Fibroblast of upper back skin (primary cell): Measurements from ENCODE around the gene TAOK3.
"Not testable (repeated sequence)": the region's sequence is repeated elsewhere in the genome, so short reads cannot be mapped to it uniquely, and the experiment has no call there.

Source experiments
- DNase-seq: peaks from one replicate; pipeline ENCODE4 v3.0.0-alpha.2; 2013

TAOK3 gene

DNA sequence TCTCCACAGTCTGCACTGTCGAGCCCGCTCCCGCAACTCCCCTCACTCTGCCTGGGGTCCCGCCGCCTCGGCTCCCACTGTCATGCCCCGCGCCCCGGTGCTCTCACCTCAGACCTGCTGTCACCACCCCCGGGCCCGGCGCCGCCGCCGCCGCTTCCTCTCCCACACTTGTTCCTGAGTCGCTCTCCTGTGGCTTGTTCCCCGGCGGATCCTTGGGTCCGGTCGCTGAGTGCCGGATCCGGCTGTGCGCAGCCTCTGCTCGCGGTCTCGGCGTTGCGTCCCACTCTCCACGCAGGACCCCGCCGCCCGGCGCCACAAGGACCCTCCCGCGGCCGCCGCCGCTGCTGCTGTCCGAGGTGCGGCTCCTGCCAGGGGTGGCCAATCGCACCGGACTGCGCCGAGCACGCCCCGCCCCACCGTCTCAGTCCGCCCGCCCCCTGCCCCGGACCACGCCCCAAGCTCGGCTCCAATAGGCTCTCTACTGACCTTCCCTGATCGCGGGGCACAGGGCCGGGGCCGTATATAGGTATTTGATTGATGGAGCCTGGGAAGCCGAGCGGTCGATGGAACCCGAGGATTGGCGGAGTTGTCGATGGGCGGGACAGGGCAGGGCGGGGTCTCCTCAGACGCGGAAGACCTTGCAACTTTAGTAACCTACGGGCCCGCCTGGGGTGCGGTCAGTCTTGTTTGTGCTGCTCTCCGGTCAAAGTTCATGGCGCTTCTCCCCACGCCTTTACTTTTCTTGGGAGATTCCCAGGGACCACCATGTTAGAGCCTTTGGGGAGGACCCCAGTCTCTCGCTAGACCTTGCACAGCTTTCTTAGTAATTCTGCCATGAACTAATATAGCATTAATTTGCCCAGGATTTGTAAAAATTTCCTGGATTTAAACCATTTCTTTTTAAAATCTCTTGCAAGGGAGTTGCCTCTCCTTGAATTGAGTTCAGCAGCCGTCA, at the start of gene TAOK3:
Gene TAOK3 (minus strand): TSS at position 367 of the 955 bp plus-strand sequence. CDS start 117,340 bp downstream, outside the sequence.
- peak; percentile 99 for DNase-seq

DNA sequence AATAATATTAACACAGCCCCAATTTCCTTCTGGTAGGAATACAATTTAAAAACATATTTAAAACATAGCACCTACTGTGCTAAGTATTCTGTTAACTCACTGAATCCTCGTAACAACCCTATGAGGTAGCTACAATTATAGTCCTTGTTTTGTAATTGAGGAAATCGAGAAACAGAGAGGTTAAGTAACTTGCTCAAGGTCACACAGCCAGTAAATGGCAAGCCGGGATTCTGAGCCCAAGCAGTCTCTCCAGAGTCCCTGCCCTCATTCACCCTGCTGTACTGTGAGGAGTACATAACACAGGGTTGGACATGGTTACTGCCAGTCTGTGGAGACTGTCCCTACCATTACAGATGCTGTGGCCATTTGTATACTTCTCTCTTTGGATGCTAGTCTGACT, 48.0 kb upstream of the TAOK3 start:
- no peak for DNase-seq

DNA sequence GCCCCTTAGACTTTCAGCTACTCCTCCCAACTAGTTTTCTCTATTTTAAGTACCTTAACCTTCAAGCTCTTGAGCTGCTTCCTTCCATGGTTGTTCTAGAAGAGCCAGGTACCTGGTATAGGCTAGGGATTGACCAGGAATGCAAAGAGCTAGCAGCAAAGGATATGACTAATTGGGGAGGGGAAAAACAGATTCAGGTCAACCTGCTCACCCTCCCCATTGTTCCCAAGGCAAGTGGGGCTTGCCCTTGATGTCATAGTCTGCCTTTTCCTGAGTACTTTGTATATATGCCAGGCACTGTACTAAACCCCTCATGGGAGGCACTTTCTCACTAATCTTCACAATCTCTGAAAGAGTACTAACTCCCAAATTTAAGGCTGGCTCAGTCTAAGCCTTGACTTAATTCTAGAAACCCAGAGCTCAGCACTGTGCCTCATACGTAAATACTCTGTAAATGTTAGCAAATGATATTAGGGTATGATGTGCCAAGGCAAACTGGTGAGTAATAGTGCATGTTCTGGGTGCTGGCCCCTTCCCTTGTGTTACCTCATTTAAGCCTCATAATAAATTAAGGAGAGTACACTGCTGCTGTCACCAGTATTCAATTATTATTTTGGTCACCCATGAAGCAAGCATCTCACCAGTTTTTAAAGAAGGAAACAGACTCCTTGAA, 45.8 kb upstream of the TAOK3 start:
- no peak for DNase-seq

DNA sequence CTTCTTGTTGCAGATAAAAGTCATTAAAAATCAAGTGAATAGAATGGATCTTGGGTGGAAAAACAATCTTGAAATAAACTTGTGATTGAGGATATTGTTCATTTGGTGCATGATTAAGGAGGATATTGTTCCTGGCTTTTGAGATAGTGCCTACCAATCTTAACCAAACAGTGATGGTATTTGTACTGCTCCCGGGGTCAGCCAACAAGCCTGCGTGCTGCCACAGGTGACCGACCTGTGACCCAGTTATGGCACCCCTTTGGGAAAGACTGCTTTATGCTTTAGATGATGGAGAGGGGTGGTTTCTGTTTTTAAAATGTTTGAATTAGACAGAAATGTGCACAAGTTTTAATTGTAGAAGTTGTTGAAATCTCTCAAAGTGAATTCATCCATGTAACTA, 45.2 kb upstream of the TAOK3 start:
- DNase-seq = no peak

DNA sequence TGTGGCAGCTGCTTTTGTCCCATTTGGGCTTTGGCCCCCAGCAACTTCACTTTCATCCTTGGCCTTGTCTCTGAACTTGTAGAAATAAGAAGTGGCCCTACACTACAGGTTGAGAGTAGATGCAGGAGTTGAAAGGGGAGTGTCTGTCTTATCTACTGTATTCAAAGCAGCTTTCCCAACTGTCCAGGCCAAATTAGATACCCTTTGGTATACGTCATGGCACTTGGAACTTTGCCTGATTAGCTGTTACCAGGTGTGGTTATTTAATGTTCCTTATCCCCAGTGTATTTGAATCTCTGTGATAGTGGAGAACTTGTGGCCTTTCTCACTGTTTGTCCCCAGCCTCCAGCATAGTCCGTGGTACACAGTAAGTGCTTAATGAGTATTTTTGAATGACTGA, 37.1 kb upstream of the TAOK3 start:
- DNase-seq = no peak

DNA sequence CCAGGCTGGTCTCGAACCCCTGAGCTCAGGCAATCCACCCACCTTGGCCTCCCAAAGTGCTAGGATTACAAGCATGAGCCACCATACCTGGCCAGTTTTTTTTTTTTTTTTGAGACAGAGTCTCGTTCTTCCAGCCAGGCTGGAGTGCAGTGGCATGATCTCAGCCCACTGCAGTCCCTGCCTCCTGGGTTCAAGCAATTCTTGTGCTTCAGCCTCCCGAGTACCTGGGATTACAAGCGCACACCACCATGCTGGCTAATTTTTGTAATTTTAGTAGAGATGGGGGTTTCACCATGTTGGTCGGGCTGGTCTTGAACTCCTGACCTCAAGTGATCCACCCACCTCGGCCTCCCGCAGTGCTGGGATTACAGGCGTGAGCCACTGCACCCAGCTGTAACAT, 35.5 kb upstream of the TAOK3 start:
- not testable (repeated sequence) for DNase-seq

DNA sequence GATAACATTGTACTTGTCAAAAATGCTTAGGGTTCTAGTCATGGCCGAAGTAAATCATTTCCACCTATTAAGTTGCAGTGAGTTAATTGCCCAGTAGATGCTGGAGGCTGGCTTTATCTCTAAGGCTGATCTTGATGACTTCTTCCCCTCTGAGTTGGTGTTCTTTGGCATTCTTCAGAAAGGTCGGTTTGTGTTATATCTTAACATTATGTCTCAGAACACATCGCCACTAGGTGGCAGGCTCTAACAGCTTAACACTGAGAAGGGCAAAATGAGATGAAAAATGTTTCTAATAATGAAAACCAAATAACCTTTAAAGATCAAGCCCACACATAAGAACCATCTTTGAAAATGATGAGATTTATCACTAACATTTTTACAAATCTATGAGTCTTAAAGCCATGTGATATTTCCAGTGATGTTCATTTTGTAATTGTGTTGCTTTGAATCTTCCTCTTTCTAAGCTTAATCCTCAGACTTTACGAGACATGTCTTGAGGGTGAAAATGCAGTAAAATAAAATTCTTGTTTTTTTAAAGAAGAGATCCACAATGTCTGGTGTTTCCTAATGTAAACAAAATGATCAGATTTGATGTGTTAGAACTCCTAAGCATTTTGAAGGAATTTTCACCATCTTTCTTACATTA, 32.3 kb upstream of the TAOK3 start:
- peak; percentile 61 for DNase-seq

DNA sequence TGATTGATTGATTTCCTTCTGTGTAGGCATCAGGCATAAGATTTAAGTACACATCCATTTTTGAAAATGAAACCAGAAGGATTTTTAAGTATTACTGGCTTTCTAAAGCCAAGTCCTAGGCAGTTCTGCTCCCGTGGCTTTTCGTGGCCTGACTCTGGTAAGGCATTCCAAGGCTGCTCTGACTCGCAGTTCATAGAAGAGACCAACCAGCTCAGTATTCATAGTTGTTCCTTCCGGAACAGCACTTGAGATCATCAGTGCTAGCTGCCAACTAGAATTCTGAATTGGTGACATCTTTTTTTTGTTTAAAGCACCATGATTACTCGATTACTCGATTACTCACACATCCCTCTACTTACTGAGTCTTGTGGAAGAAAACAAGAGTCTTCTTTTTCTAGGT, 29.5 kb upstream of the TAOK3 start:
- DNase-seq = peak; percentile 77

DNA sequence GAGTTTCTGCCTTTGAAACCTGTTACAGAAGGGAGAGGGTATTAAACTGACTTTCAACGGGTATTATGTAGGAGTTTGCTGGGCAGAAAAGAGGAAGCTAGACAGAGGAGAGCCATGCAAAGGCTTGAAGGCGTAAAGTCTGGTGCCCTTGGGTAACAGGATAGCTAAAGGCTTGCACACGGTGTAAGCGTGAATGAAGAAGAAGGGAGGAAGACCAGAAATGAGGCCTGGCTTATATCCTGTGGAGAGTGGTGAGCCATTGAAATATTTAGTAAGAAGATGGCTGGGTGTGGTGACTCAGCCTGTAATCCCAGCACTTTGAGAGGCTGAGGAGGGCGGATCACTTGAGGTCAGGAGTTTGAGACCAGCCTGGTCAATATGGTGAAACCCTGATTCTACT, 26.2 kb upstream of the TAOK3 start:
- DNase-seq = no peak

DNA sequence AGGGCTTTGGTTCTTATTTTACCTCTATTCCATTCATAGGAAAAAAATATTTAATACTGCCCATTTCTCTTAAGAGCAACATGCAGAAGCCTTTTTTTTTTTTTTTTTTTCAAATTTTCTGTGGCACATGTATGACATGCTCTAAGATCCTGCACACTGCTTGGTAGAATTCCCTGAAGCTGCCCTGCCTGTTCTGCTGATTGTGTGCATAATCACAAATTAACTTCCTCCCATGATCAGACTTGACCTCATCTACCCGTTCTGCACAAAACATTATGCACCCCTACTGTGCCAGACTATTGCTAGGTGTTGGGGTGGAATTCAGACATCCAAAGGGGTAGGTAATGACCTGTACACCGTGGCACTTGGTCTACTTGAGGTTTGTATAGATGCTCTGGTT, 25.8 kb upstream of the TAOK3 start:
- no peak for DNase-seq

DNA sequence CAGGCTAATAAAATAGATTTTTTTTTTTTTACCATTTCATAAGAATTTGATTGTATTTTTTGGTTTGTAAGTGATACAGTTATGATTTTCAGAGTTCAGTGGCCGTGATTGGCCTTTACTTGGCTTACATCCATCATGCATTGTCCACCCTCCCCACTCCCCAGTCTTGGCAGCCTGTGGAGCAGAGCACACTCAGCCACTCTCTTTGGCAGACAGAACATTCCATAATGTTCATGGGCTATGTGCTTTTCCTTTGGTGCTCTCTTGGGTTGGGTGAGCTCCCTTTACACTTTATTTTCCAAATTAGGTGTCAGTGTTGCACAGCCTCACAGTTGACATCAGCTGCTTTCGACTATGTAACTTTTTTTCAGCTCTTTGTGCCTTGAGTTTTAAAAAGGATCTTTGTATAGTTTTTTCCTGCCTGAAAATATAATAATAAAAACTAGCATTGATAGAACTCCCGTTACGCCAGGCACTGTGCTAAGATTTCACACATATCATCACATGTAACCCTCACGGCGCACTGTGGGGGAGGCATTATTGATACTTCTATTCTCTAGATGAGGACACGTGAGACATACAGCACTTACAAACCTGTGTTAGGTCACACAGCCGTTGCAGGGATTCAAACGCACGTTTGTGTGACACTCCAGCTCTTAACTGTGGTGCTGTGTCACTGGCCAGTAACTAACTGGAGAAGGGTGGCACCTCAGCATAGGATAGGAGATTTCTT, 25.2 kb upstream of the TAOK3 start:
- no peak for DNase-seq

DNA sequence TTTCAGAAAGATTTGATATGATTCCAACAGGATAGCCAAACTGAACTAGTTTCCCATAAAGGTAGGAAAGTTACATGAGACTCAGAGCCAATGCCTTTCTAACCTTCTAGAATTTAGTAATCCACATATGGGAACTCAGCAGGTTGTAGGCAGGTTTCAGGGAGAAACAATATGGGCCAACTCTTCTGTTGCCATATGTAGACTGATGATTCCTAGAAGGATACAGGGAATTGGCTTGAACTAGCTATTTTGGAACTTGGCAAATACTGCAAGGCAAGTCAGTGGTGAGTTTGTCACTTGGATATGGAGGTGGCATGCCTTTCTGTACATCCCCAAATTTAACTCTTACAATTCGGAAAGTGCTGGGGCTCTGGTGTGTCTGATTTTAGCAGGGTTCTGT, 19.1 kb upstream of the TAOK3 start:
- DNase-seq = no peak

DNA sequence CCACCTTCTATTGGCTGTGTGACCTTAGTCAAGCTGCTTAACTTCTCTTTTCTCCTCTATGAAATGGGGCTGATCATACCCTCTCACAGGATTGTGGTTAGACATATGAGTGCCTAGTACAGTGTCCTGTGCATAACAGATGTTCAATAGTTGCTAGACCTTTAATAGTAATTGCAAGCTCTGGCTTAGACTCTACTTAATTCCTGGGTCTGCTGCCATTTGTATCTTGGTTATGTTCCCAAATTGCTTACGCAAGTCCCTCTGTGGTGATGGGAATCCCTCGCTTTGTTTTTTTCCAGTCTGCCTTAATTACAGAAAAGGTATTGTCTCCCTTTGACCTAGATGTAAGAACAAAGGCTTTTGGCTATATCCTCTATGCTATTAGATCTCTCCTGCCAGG, 18.7 kb upstream of the TAOK3 start:
- DNase-seq = no peak

DNA sequence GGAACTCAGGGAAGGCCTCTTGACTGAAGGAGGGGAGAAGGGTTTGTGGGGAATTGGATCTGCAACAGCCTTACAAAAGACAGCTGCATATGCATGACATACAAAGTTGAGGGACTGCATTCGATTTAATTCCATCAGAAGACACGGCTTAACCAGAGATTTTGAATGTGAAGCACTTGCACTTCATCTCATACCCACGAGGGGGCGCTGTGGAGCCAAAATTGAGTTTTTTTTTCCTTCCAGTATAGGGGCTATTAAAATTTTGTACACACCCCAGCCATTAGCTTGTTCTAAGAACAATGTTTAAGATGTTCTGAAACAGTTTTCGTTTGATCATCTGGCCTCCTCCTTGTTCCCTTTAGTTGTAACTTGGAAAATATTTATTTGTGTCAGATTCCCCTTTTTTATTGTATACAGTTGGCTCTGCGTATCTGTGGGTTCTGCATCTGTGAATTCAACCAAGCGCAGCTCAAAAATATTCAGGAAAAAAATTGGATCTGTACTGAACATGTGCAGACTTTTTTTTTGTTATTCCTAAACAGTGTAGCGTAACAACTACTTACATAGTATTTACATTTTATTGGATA, 5.3 kb upstream of the TAOK3 start:
- peak; percentile 52 for DNase-seq

DNA sequence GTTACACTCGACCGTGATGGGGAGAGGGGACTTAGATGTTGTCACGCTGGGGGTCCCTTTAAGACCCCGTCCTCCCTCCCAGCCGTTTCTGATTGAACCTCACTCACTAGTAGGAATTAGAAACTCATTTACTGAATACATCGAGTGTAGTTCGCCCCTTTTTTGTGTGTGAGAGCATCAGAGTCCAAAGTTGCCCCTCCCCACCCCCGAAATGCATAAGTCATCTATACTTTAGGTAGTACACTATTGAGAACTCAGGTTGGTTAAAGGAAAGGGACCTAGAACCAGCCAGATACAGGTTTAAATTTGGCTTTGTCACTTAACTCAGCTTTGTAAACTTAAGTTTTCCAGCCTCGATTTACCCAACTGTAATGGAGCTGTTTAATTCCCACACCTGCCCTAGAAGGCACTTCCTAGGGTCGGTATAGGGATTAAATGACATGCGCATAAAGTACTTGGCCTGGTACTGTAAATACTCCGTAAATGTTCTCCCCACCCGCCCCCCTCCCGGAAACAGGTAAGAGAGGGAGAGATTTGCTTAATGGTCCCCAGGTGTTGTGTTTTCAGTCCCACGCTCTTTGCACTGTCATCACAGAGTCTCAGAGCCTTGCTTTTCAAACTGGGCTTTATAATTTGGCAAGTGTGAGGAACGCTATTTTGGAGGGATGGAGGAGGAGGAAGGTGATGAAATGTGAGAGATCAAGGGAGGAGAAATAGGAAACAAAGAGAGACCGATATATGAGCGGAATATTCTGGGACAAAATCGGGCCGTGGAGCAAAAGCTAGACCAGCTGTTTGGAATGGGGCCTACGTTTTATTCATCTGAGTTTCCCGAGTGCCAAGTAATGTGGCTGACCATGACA, 4.5 kb upstream of the TAOK3 start:
- no peak for DNase-seq

DNA sequence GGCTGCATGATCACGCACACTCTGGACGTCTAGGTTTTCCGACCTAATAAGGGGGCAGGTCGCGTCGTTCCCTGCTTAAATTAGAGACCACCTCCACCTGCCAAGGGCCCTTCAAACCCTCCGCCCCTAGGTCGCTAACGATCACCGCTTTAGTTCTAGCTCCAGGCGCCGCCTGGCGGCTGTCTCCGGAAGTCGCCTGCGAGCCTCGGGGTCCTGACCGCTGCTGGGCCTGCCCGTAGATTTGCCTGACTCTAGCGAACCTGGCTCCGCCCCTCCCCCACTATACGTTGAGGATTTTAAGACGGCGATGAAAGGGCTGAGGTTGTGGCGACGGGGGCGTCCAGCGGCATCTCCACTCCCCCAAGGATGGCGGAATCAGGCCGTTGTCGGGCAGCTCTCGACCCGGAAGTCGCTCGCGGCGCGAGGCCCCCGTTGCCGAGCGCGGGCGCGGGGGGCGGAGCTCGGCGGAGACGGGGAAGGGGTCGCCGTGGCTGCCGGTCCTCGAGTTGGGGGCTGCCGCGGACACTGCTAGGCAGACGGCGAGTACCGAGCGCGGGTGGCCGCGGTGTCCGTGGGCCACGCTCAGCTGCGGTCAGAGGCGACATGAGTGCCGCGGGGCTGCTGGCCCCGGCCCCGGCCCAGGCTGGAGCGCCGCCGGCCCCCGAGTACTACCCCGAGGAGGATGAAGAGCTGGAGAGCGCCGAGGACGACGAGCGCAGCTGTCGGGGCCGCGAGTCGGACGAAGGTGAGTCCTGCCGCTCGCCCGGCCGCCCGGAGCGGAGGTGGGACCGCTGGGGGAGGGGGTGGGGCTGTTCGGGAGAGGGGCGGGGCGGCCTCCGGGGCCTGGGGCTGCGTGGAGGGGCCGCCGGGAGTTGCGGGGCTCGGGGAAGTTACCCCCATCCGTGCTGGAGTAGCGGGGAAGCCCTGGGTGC, 3.6 kb upstream of the TAOK3 start, which contains the start of gene SUDS3:
Gene SUDS3 (plus strand): TSS at position 467 of the 932 bp plus-strand sequence. CDS start 137 bp downstream, at position 604.
- DNase-seq = peak; percentile 72

DNA sequence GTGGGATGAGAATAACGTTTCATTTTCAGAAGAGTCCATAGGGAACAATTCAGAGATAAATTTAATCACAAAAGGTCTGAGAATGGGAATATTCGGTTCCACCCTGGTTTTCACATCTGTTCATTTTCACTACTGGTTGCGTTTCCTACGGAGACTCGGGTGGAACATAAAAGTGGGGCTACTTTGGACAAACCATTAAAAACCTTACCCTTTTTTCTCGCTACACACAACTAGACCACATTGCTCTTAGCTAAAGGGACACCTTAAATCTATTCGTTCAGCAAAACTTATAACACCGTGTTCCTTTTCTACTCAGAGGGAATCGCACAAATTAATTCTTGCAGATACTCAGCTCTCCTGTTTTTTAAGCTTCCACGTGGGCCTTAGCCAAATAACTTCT, 2.6 kb upstream of the TAOK3 start:
- DNase-seq = no peak

DNA sequence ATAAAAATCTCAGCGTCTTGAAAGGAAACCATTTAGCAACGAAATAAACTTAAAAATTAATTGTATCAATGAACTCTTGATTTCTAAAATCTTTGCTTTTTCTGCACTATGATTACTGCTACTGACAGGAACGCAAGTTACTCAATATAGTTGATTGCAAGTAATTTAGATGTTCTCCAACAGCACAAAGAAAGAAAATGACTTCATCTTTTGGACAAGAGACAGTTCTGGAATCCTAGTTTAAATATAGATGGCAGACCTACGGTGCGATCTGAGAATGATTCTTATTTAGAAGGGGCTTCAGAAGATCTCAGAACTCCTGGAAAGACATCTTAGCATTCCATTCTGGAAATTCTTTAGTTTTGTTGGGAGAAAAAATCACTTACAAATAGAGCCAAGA, 2.2 kb upstream of the TAOK3 start:
- no peak for DNase-seq

DNA sequence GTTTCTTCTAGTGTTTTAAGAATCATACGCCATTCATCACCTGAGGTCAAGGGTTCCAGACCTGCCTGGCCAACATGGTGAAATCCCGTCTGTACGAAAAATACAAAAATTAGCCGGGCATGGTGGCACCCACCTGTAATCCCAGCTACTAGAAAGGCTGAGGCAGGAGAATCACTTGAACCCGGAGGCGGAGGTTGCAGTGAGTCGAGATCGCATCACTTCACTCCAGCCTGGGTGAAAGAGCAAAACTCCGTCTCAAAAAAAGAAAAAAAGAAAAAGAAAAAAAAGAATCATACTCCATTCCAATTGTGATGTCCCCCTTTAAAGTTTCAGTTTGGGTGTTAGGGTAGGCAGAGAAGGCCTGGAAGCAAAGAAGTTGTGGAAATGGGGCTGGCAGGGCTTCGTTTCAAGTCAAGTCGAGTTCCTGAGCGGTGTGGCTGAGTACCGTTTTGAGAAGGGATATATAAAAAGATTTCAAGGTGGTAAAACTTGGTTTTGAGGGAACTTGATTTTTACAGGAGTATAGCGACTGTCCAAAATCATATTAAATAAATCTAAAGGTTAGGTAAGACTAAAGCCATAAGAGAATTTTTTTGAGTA, 1.5 kb upstream of the TAOK3 start:
- DNase-seq = no peak

DNA sequence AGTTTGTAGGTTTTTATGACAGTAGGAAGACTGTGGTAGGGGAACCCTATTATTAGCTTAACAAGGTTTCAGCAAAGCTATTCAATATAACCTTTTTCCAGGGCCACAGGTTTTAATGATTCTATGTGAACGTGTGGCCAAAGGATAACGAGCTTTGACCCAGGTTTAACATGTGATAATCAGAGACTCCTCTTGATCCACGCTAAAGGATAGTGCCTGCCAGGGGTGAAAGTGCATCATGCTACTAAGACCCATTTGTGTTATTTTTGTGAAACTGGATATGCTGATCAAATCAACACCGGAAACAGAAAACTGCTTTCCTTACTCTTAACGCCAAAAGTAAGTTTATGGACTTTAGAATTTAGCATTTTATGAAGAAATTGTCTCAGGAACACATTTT, 909 bp upstream of the TAOK3 start:
- DNase-seq = no peak
